Measurements from ENCODE around the gene CFAP77.

Gene CFAP77

GRCh38 chr9:132571806-132572600 is 162.0 kb downstream of the CFAP77 start:
- TF ChIP-seq, protein P1, sequence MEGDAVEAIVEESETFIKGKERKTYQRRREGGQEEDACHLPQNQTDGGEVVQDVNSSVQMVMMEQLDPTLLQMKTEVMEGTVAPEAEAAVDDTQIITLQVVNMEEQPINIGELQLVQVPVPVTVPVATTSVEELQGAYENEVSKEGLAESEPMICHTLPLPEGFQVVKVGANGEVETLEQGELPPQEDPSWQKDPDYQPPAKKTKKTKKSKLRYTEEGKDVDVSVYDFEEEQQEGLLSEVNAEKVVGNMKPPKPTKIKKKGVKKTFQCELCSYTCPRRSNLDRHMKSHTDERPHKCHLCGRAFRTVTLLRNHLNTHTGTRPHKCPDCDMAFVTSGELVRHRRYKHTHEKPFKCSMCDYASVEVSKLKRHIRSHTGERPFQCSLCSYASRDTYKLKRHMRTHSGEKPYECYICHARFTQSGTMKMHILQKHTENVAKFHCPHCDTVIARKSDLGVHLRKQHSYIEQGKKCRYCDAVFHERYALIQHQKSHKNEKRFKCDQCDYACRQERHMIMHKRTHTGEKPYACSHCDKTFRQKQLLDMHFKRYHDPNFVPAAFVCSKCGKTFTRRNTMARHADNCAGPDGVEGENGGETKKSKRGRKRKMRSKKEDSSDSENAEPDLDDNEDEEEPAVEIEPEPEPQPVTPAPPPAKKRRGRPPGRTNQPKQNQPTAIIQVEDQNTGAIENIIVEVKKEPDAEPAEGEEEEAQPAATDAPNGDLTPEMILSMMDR (IDR thresholded peaks at IDR 0.05; ENCODE audit: low read depth, low read length), result no peak
- no peak for DNase-seq (ENCODE audit: extremely low read depth, low read depth)

- TF ChIP-seq, protein P1 (IDR thresholded peaks at IDR 0.05; ENCODE audit: low read depth, low read length), result no peak
- DNase-seq (ENCODE audit: extremely low read depth, low read depth), result no peak
Observed at GRCh38 chr9:132572921-132573320, 162.9 kb downstream of the CFAP77 start.

DNA sequence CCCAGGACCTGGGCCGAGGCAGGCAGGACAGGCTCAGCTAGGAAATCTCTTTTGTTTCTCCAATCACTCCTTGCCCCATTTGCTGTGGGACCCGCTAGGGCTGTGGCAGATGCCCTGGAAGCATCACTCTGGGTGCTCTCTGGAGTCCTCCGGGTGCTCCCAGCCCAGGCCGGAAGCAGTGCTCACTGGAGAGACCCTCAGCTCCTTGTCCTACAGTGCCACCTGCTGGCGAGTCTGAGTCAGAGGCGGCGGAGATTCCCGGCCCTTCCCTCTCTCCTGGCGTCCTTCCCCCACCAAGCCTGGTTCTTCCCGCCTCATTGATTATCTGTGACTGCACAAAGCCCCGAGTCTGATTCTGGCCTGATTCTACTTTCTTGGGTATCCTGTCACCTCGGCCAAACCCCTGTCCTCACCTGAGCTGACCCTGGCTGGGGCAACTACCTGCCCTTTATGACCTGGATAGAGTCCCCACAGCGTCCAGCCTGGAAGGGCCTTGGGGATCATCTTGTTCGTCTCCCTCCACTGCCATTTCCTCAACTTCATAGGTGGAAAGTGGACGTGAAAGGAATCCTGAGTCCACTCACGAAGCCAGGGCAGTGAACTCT is 165.1 kb downstream of the CFAP77 start:
- DNase-seq (ENCODE audit: extremely low read depth, low read depth), result peak; percentile 24
- TF ChIP-seq, protein P1 (IDR thresholded peaks at IDR 0.05; ENCODE audit: low read depth, low read length), result peak; percentile 75

- DNase-seq (ENCODE audit: extremely low read depth, low read depth), result no peak
- TF ChIP-seq, protein P1 (IDR thresholded peaks at IDR 0.05; ENCODE audit: low read depth, low read length), result no peak
Observed at GRCh38 chr9:132575811-132576210, 165.8 kb downstream of the CFAP77 start.

GRCh38 chr9:132577119-132577518 is 167.1 kb downstream of the CFAP77 start:
- TF ChIP-seq, protein P1 (IDR thresholded peaks at IDR 0.05; ENCODE audit: low read depth, low read length), result no peak
- no peak for DNase-seq (ENCODE audit: extremely low read depth, low read depth)

- DNase-seq (ENCODE audit: extremely low read depth, low read depth), result no peak
- TF ChIP-seq, protein P1 (IDR thresholded peaks at IDR 0.05; ENCODE audit: low read depth, low read length), result no peak
Observed at GRCh38 chr9:132578367-132578932, 168.4 kb downstream of the CFAP77 start.

- TF ChIP-seq, protein P1 (IDR thresholded peaks at IDR 0.05; ENCODE audit: low read depth, low read length), result no peak
- no peak for DNase-seq (ENCODE audit: extremely low read depth, low read depth)
Observed at GRCh38 chr9:132579427-132579798, 169.4 kb downstream of the CFAP77 start.
